GM18858 (cell line): ENCODE results near the gene DRP2.
"Not testable (repeated sequence)": the region's sequence is repeated elsewhere in the genome, so short reads cannot be mapped to it uniquely, and the experiment has no call there.

Source experiments
- ATAC-seq: cut with Tn5 transposase; IDR thresholded peaks from one replicate; pipeline ENCODE4 v1.9.1; 2021; ENCODE audit not compliant: unreplicated experiment

The DRP2 gene

GRCh38 chrX:101237041-101237440, 17.5 kb downstream of the DRP2 start:
- no peak for ATAC-seq

DNA sequence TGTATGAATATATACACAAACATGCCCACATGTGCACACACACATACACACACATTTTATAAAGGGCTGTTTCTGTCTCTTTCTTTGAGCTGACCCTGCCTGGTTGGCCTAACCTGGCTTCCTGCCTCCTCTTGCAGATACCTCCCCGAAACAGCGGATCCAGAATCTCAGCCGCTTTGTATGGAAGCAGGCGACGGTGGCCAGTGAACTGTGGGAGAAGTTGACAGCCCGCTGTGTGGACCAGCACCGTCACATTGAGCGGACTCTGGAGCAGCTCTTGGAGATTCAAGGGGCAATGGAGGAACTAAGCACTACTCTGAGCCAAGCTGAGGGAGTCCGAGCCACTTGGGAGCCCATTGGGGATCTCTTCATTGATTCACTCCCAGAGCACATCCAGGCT, 21.9 kb downstream of the DRP2 start:
- ATAC-seq = no peak

GRCh38 chrX:101252634-101253033, 33.0 kb downstream of the DRP2 start:
- no peak for ATAC-seq

DNA sequence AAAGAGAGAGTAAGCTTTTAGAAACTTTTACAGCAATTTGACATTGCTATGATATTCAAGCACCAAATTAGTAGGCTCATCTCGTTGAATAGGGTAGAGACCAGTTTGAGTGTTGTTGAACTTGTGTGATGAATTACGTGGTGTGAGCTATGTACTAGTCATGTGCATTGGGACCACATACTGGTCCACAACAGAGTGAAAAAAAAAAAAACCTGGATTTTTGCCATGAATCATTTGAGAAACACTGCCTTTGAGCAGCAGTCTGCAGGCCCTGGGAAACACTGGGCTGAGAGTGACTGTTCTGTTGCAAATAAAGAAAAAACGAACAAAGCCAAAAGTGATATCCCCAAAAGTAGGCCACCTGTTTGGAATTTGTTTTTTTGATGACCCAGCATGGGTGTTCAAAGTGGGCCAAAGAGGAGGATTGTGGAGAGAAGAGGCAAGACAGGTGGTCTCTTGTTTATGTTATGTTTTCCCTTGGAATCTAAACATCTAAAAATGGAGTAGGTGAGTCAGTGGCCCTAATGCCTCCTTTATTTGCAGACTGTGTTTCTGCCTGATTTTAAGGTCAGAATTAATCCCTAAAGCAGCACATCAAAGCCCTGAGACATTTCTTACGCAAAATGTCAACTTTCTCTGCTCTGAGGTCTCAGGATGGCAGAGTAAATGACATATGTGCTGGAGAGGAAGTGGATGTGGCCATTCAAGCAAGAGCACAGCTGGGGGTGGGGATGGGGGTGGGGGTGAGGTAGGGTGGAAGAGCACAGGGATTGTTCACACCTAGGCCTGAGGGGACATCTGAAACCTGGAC, 38.1 kb downstream of the DRP2 start:
- ATAC-seq = no peak

- ATAC-seq = no peak
These were observed 38.6 kb downstream of the DRP2 start for GRCh38 chrX:101258259-101258581.

GRCh38 chrX:101260435-101260834, 40.8 kb downstream of the DRP2 start:
- no peak for ATAC-seq

DNA sequence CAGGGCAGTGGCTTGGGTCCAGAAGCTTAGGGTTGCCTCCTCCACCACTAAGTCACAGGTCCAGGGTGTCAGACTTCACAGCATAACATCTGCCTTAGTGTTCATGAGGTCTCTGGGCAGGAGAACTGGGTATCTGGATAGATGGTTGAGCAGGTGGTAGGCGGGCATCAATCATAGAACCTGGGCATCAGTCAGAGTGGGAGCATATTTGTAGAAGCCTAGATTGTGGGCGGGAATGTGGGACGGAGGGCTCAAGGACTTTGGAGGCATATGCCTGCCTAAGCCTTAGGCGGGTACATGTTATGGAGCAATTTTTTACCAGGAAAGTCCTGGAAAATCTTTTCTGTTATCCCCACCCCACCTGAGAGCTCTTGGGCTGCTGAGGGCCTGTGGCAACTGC, 43.0 kb downstream of the DRP2 start:
- no peak for ATAC-seq

GRCh38 chrX:101263766-101264165, 44.2 kb downstream of the DRP2 start:
- ATAC-seq = no peak

DNA sequence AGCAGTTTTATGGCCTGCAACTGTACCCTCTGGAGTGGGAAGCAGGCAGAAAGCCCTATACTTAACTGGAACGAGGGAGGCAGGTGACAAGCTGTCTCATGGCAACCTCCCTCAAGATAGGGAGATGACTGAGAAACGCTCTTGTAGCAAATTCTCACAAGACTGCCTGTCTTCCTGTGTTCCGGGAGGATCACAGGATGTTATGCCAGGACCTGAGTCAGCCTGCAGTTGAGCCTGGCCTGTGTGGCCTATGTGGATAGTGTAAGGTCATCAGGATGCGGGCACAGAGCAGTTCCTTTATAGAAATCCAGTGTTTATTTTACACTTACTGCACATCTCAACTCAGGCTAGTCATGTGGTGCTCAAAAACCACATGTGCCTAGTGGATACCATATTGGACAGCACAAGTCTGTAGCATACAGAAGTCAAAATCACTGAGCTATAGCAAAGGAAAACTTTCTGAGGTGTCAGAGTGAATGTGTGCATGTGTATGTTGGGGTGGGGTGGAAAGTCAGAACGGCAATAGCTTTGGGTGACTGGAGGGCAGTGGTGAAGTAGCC, 46.4 kb downstream of the DRP2 start:
- ATAC-seq = no peak

- no peak for ATAC-seq
These were observed 54.6 kb downstream of the DRP2 start for GRCh38 chrX:101274198-101274597.

DNA sequence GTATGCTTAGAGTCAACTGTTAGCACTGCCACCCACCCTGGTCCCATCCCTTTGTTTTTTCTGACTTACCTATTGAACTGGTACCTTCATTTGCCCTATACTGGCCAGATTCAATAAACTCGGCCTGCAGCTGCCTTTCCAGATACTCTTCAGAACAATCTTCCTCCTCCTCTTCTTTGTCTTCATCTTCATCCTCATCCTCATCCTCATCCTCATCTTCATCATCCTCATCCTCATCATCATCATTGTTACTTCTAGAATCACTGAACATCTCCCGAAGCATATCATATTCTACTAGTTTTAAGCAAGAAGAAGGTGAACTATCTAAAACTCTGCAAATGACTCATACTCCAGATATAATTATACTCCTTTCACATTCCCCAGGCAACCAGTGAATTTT, 56.7 kb downstream of the DRP2 start:
- ATAC-seq = no peak

- peak; percentile 66 for ATAC-seq
These were observed 67.8 kb downstream of the DRP2 start for GRCh38 chrX:101287402-101287801.

GRCh38 chrX:101290957-101291603, 71.5 kb downstream of the DRP2 start, which contains the start of gene TAF7L:
TAF7L (minus strand) TSS chrX:101291334; CDS start chrX:101287543, 3,791 bp downstream.
- no peak for ATAC-seq

DNA sequence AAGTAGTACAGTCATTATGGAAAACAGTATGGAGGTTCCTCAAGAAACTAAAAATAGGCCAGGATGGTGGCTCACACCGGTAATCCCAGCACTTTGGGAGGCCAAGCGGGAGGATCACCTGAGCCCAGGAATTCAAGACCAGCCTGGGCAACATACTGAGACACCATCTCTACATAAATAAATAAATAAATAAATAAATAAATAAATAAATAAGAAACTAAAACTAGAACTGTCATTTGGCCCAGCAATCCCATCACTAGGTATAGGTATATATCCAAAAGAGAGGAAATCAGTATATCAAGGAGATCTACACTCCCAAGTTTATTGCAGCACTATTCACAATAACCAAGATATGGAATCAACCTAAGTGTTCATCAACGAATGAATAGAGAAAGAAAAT, 76.0 kb downstream of the DRP2 start:
- not testable (repeated sequence) for ATAC-seq

DNA sequence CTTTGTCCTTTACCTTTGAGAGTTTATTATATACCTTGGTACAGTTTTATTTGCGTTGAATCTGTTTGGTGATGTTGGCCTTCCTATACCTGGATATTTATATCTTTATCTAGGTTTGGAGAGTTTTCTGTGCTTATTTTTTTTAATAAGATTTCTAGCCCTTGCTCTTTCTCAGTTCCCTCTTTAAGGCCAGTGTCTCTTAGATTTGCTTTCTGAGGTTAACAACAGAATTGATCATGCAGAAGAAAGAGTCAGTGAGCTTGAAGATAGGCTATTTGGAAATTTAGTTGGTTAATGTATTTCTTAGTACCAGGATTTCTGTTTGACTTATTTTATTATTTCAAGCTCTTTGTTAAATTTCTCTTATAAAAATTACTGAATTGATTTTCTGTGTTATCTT, 84.2 kb downstream of the DRP2 start:
- no peak for ATAC-seq
